ENCODE results near the gene MRPL42.

GRCh38 chr12:93494096-93494495, 26.8 kb downstream of the MRPL42 start:
- TF ChIP-seq, protein P1, sequence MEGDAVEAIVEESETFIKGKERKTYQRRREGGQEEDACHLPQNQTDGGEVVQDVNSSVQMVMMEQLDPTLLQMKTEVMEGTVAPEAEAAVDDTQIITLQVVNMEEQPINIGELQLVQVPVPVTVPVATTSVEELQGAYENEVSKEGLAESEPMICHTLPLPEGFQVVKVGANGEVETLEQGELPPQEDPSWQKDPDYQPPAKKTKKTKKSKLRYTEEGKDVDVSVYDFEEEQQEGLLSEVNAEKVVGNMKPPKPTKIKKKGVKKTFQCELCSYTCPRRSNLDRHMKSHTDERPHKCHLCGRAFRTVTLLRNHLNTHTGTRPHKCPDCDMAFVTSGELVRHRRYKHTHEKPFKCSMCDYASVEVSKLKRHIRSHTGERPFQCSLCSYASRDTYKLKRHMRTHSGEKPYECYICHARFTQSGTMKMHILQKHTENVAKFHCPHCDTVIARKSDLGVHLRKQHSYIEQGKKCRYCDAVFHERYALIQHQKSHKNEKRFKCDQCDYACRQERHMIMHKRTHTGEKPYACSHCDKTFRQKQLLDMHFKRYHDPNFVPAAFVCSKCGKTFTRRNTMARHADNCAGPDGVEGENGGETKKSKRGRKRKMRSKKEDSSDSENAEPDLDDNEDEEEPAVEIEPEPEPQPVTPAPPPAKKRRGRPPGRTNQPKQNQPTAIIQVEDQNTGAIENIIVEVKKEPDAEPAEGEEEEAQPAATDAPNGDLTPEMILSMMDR (conservative IDR thresholded peaks at IDR 0.05): no peak
- TF ChIP-seq EZH2 (IDR thresholded peaks at IDR 0.05; ENCODE audit: low read depth): no peak

Data from PC-9 (cell line).